HG03354 (cell line): ENCODE measurements around the gene MEGF6.

Experiments used
- ATAC-seq: cut with Tn5 transposase; IDR thresholded peaks from one replicate; pipeline ENCODE4 v1.9.1; 2021; ENCODE audit warnings: mild to moderate bottlenecking; ENCODE audit not compliant: unreplicated experiment, poor library complexity, severe bottlenecking

The MEGF6 gene

GRCh38 chr1:3440711-3441409 lies 170.4 kb downstream of the MEGF6 start:
- ATAC-seq: no peak

DNA sequence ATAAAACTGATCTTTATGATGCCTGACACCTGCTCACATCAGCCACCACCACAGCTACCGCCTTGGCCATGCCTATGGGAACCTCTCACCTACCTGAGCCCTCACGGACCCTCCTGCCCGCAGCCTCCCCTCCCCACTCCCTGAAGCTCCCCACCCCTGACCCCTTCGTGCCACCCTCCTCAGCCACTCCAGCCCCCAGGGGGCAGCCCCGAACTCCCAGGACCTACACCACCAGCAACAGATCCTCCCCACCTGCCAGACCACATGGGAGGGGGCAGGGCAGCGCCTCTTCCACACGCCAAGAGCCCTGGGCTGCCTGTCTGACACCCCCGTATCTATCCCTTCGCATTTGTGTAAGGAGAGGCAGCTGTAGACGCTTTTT lies 171.0 kb downstream of the MEGF6 start:
- ATAC-seq: no peak
